ENCODE measurements around the gene CYB5D1. TPM values are rescaled to one million over a fixed set of nuclear protein-coding genes. Genes with fewer than 3 reads are reported as not detected.

The CYB5D1 gene
- total and polyA plus RNA-seq, 7 donors: 4.2 to 14.4 (median 8.6) TPM

- H3K9me3 ChIP-seq: no peaks in the 10 kb centered on the region
- no peak overlapping the region for H3K4me3 ChIP-seq
- H3K4me1 ChIP-seq: no peaks in the 10 kb centered on the region
- H3K36me3 ChIP-seq: no peaks in the 10 kb centered on the region
- TF ChIP-seq POLR2A (IDR thresholded peaks at IDR 0.05): no peak
- TF ChIP-seq CTCF (IDR thresholded peaks at IDR 0.05): no peak
- no peak for TF ChIP-seq POLR2AphosphoS5 (IDR thresholded peaks at IDR 0.05)
- no peak for TF ChIP-seq EP300 (IDR thresholded peaks at IDR 0.05)
- no peak for DNase-seq
- intact Hi-C loops (cut with DNase I): no loop called here
- H3K27me3 ChIP-seq: no peaks in the 10 kb centered on the region
- 93 to 95% methylated on average over 5 of the region's 5 CpGs for WGBS, 2 donors
- H3K27ac ChIP-seq: no peak overlapping the region
Measured at GRCh38 chr17:7814969-7815368, 42.8 kb upstream of the CYB5D1 start.

- TF ChIP-seq EP300 (IDR thresholded peaks at IDR 0.05) (no peak), CTCF (IDR thresholded peaks at IDR 0.05) (no peak), POLR2AphosphoS5 (IDR thresholded peaks at IDR 0.05) (no peak), POLR2A (IDR thresholded peaks at IDR 0.05) (no peak)
- WGBS, 2 donors: 85 to 93% methylated on average over 10 of the region's 10 CpGs
- DNase-seq: no peak
- Histone ChIP-seq H3K36me3 (no peaks in the 10 kb centered on the region), H3K27me3 (no peaks in the 10 kb centered on the region), H3K9me3 (no peaks in the 10 kb centered on the region), H3K4me3 (no peak overlapping the region), H3K4me1 (no peaks in the 10 kb centered on the region), H3K27ac (no peak overlapping the region)
- intact Hi-C loops (cut with DNase I): no loop called here
Measured at GRCh38 chr17:7816926-7817642, 40.7 kb upstream of the CYB5D1 start.

- Histone ChIP-seq H3K9me3 (no peaks in the 10 kb centered on the region), H3K36me3 (no peaks in the 10 kb centered on the region), H3K27me3 (no peaks in the 10 kb centered on the region), H3K4me3 (no peak overlapping the region), H3K4me1 (no peaks in the 10 kb centered on the region), H3K27ac (no peak overlapping the region)
- intact Hi-C loops (cut with DNase I): no loop called here
- WGBS, 2 donors: 87 to 91% methylated on average over 9 of the region's 9 CpGs
- DNase-seq: no peak
- TF ChIP-seq CTCF (IDR thresholded peaks at IDR 0.05): no peak
- TF ChIP-seq POLR2A (IDR thresholded peaks at IDR 0.05): no peak
- no peak for TF ChIP-seq EP300 (IDR thresholded peaks at IDR 0.05)
- TF ChIP-seq POLR2AphosphoS5 (IDR thresholded peaks at IDR 0.05): no peak
Measured at GRCh38 chr17:7817643-7817964, 40.2 kb upstream of the CYB5D1 start.

- no peaks in the 10 kb centered on the region for H3K36me3 ChIP-seq
- TF ChIP-seq CTCF (IDR thresholded peaks at IDR 0.05) (no peak), POLR2AphosphoS5 (IDR thresholded peaks at IDR 0.05) (no peak), POLR2A (IDR thresholded peaks at IDR 0.05) (no peak), EP300 (IDR thresholded peaks at IDR 0.05) (no peak)
- WGBS, 2 donors: 89 to 91% methylated on average over 10 of the region's 10 CpGs
- no peak overlapping the region for H3K27ac ChIP-seq
- intact Hi-C loops (cut with DNase I): no loop called here
- no peak for DNase-seq
- H3K9me3 ChIP-seq: no peaks in the 10 kb centered on the region
- no peak overlapping the region for H3K4me3 ChIP-seq
- H3K4me1 ChIP-seq: no peaks in the 10 kb centered on the region
- no peaks in the 10 kb centered on the region for H3K27me3 ChIP-seq
Measured at GRCh38 chr17:7818026-7818425, 39.8 kb upstream of the CYB5D1 start.

All from sigmoid colon (tissue), 7 donors.